ENCODE measurements around the gene CAMK4. TPM values are rescaled to one million over a fixed set of nuclear protein-coding genes. Genes with fewer than 3 reads are reported as not detected.

Gene CAMK4
- total and polyA plus RNA-seq, 2 experiments from 2014 or later = 4.2 to 7.3 TPM

GRCh38 chr5:111514087-111514486 is 289.9 kb downstream of the CAMK4 start (continued):
- no peak for TF ChIP-seq REST (IDR thresholded peaks at IDR 0.05; ENCODE audit: unreplicated experiment)
- TF ChIP-seq POLR2AphosphoS5 (IDR thresholded peaks at IDR 0.05; ENCODE audit: low read depth) = no peak
- no peak for TF ChIP-seq CREB1 (CRISPR knock-in tag; IDR thresholded peaks at IDR 0.05; ENCODE audit: low read depth)
- TF ChIP-seq ZNF331 (CRISPR knock-in tag; IDR thresholded peaks at IDR 0.05; ENCODE audit: low read depth) = no peak
- TF ChIP-seq NANOG (IDR thresholded peaks at IDR 0.05; ENCODE audit: borderline replicate concordance) = no peak
- TF ChIP-seq ETS1 (IDR thresholded peaks at IDR 0.05) = no peak
- TF ChIP-seq JUNB (IDR thresholded peaks at IDR 0.05; ENCODE audit: unreplicated experiment) = no peak

GRCh38 chr5:111517853-111518501 is 293.8 kb downstream of the CAMK4 start:
- ATAC-seq = no peak
- Mint-ChIP-seq H3K27me3 (ENCODE audit: insufficient read depth, low read depth, poor library complexity) (peaks cover 5% of the 10 kb centered on the region), H3K4me1 (peaks cover 18% of the 10 kb centered on the region; the same call in 2 of the 3 replicates), H3K27ac (no peak overlapping the region), H3K36me3 (ENCODE audit: low read depth) (no peaks in the 10 kb centered on the region), H3K9me3 (no peaks in the 10 kb centered on the region), H3K4me3 (no peak overlapping the region)
- Histone ChIP-seq H3K4me3 (no peak overlapping the region), H2AFZ (no peak overlapping the region), H3K36me3 (ENCODE audit: insufficient read depth) (no peaks in the 10 kb centered on the region), H3K4me1 (ENCODE audit: insufficient read depth) (peaks cover 13% of the 10 kb centered on the region), H4K20me1 (replicated peaks; ENCODE audit: insufficient read depth) (no peaks in the 10 kb centered on the region), H3K9me2 (ENCODE audit: insufficient read depth) (peaks cover 3% of the 10 kb centered on the region; the same call in 1 of the 2 replicates), H3F3A (replicated peaks; ENCODE audit: low read depth) (no peaks in the 10 kb centered on the region), H3K27me3 (ENCODE audit: insufficient read depth) (no peaks in the 10 kb centered on the region), H3K27ac (ENCODE audit: low read depth) (no peak overlapping the region), H3K79me2 (replicated peaks; ENCODE audit: insufficient read depth) (no peaks in the 10 kb centered on the region), H3K4me2 (no peak overlapping the region)
- no peak for DNase-seq (ENCODE audit: low spot score)
- TF ChIP-seq JUNB (IDR thresholded peaks at IDR 0.05; ENCODE audit: unreplicated experiment) (no peak), NANOG (IDR thresholded peaks at IDR 0.05; ENCODE audit: borderline replicate concordance) (no peak)

- Histone ChIP-seq H3K4me2 (no peak overlapping the region), H3K4me3 (no peak overlapping the region), H3K36me3 (ENCODE audit: insufficient read depth) (no peaks in the 10 kb centered on the region), H3K27ac (ENCODE audit: low read depth) (no peak overlapping the region), H3F3A (replicated peaks; ENCODE audit: low read depth) (no peaks in the 10 kb centered on the region), H3K79me2 (replicated peaks; ENCODE audit: insufficient read depth) (no peaks in the 10 kb centered on the region), H3K9me2 (ENCODE audit: insufficient read depth) (peaks cover 3% of the 10 kb centered on the region; the same call in 1 of the 2 replicates), H4K20me1 (replicated peaks; ENCODE audit: insufficient read depth) (no peaks in the 10 kb centered on the region), H3K27me3 (ENCODE audit: insufficient read depth) (no peaks in the 10 kb centered on the region), H2AFZ (no peak overlapping the region), H3K4me1 (ENCODE audit: insufficient read depth) (peaks cover 6% of the 10 kb centered on the region)
- Mint-ChIP-seq H3K4me1 (peaks cover 11% of the 10 kb centered on the region; the same call in 2 of the 3 replicates), H3K4me3 (no peak overlapping the region), H3K9me3 (no peaks in the 10 kb centered on the region), H3K36me3 (ENCODE audit: low read depth) (no peaks in the 10 kb centered on the region), H3K27me3 (ENCODE audit: insufficient read depth, low read depth, poor library complexity) (peaks cover 5% of the 10 kb centered on the region), H3K27ac (no peak overlapping the region)
- TF ChIP-seq JUNB (IDR thresholded peaks at IDR 0.05; ENCODE audit: unreplicated experiment) (no peak), EZH2 (IDR thresholded peaks at IDR 0.05; ENCODE audit: low read depth, unreplicated experiment) (no peak)
- no peak for ATAC-seq
- DNase-seq (ENCODE audit: low spot score) = no peak
These were observed 294.6 kb downstream of the CAMK4 start for GRCh38 chr5:111518777-111519176.
